ENCODE results near the gene ACTR3C.
"Not testable (repeated sequence)": the region's sequence is repeated elsewhere in the genome, so short reads cannot be mapped to it uniquely, and the experiment has no call there.

Gene ACTR3C

GRCh38 chr7:150304499-150305258 lies 18.7 kb downstream of the ACTR3C start:
- DNase-seq; H3K27me3 Mint-ChIP-seq; H3K4me3 Mint-ChIP-seq; H3K9me3 Mint-ChIP-seq; H3K27ac Mint-ChIP-seq; H3K36me3 Mint-ChIP-seq (ENCODE audit: low read depth); H3K4me1 Mint-ChIP-seq (ENCODE audit: low read depth): not testable (repeated sequence)

- not testable (repeated sequence) for DNase-seq; H3K4me1 Mint-ChIP-seq (ENCODE audit: low read depth); H3K36me3 Mint-ChIP-seq (ENCODE audit: low read depth); H3K4me3 Mint-ChIP-seq; H3K27me3 Mint-ChIP-seq; H3K27ac Mint-ChIP-seq; H3K9me3 Mint-ChIP-seq
Measured at GRCh38 chr7:150302908-150303310, 20.4 kb downstream of the ACTR3C start.

- DNase-seq; H3K36me3 Mint-ChIP-seq (ENCODE audit: low read depth); H3K27me3 Mint-ChIP-seq; H3K4me1 Mint-ChIP-seq (ENCODE audit: low read depth); H3K4me3 Mint-ChIP-seq; H3K9me3 Mint-ChIP-seq; H3K27ac Mint-ChIP-seq: not testable (repeated sequence)
Measured at GRCh38 chr7:150297978-150298377, 25.4 kb downstream of the ACTR3C start.

GRCh38 chr7:150296802-150297201 lies 26.5 kb downstream of the ACTR3C start:
- H3K4me3 Mint-ChIP-seq; H3K9me3 Mint-ChIP-seq; DNase-seq; H3K27me3 Mint-ChIP-seq; H3K4me1 Mint-ChIP-seq (ENCODE audit: low read depth); H3K36me3 Mint-ChIP-seq (ENCODE audit: low read depth); H3K27ac Mint-ChIP-seq: not testable (repeated sequence)

GRCh38 chr7:150295614-150296013 lies 27.7 kb downstream of the ACTR3C start:
- not testable (repeated sequence) for DNase-seq; H3K36me3 Mint-ChIP-seq (ENCODE audit: low read depth); H3K4me1 Mint-ChIP-seq (ENCODE audit: low read depth)

GRCh38 chr7:150295027-150295426 lies 28.3 kb downstream of the ACTR3C start:
- H3K27me3 Mint-ChIP-seq; H3K9me3 Mint-ChIP-seq; H3K36me3 Mint-ChIP-seq (ENCODE audit: low read depth); DNase-seq; H3K4me3 Mint-ChIP-seq; H3K4me1 Mint-ChIP-seq (ENCODE audit: low read depth); H3K27ac Mint-ChIP-seq: not testable (repeated sequence)

More at GRCh38 chr7:150295614-150296013, 27.7 kb downstream of the ACTR3C start:
- not testable (repeated sequence) for H3K27ac Mint-ChIP-seq, H3K4me3 Mint-ChIP-seq, H3K27me3 Mint-ChIP-seq, H3K9me3 Mint-ChIP-seq

GRCh38 chr7:150290317-150290716 lies 33.0 kb downstream of the ACTR3C start:
- H3K27me3 Mint-ChIP-seq = not testable (repeated sequence)

GRCh38 chr7:150288816-150289215 lies 34.5 kb downstream of the ACTR3C start:
- not testable (repeated sequence) for DNase-seq; H3K27me3 Mint-ChIP-seq; H3K27ac Mint-ChIP-seq; H3K4me1 Mint-ChIP-seq (ENCODE audit: low read depth); H3K4me3 Mint-ChIP-seq; H3K9me3 Mint-ChIP-seq
- H3K36me3 Mint-ChIP-seq (ENCODE audit: low read depth) = peaks cover 10% of the 10 kb centered on the region

More at GRCh38 chr7:150290317-150290716, 33.0 kb downstream of the ACTR3C start:
- peaks cover 13% of the 10 kb centered on the region for H3K36me3 Mint-ChIP-seq (ENCODE audit: low read depth)
- H3K27ac Mint-ChIP-seq; H3K4me3 Mint-ChIP-seq; DNase-seq; H3K4me1 Mint-ChIP-seq (ENCODE audit: low read depth); H3K9me3 Mint-ChIP-seq: not testable (repeated sequence)

- H3K4me3 Mint-ChIP-seq; DNase-seq; H3K4me1 Mint-ChIP-seq (ENCODE audit: low read depth); H3K9me3 Mint-ChIP-seq; H3K27me3 Mint-ChIP-seq; H3K27ac Mint-ChIP-seq: not testable (repeated sequence)
- peaks cover 10% of the 10 kb centered on the region for H3K36me3 Mint-ChIP-seq (ENCODE audit: low read depth)
Measured at GRCh38 chr7:150287815-150288214, 35.5 kb downstream of the ACTR3C start.

GRCh38 chr7:150285849-150286754 lies 37.2 kb downstream of the ACTR3C start:
- H3K9me3 Mint-ChIP-seq; H3K27ac Mint-ChIP-seq; H3K4me3 Mint-ChIP-seq; H3K4me1 Mint-ChIP-seq (ENCODE audit: low read depth); H3K27me3 Mint-ChIP-seq: not testable (repeated sequence)
- H3K36me3 Mint-ChIP-seq (ENCODE audit: low read depth) = peaks cover 10% of the 10 kb centered on the region
- DNase-seq = peak; percentile 43

GRCh38 chr7:150283608-150284007 lies 39.7 kb downstream of the ACTR3C start:
- not testable (repeated sequence) for H3K4me3 Mint-ChIP-seq; H3K36me3 Mint-ChIP-seq (ENCODE audit: low read depth); H3K27me3 Mint-ChIP-seq; DNase-seq; H3K9me3 Mint-ChIP-seq; H3K27ac Mint-ChIP-seq; H3K4me1 Mint-ChIP-seq (ENCODE audit: low read depth)

- not testable (repeated sequence) for H3K9me3 Mint-ChIP-seq; DNase-seq; H3K4me1 Mint-ChIP-seq (ENCODE audit: low read depth); H3K4me3 Mint-ChIP-seq; H3K27me3 Mint-ChIP-seq; H3K36me3 Mint-ChIP-seq (ENCODE audit: low read depth); H3K27ac Mint-ChIP-seq
Measured at GRCh38 chr7:150283111-150283510, 40.2 kb downstream of the ACTR3C start.

GRCh38 chr7:150281681-150282403 lies 41.5 kb downstream of the ACTR3C start:
- H3K9me3 Mint-ChIP-seq; H3K36me3 Mint-ChIP-seq (ENCODE audit: low read depth); DNase-seq; H3K4me1 Mint-ChIP-seq (ENCODE audit: low read depth); H3K27ac Mint-ChIP-seq; H3K27me3 Mint-ChIP-seq; H3K4me3 Mint-ChIP-seq: not testable (repeated sequence)

GRCh38 chr7:150278383-150278782 lies 45.0 kb downstream of the ACTR3C start:
- not testable (repeated sequence) for H3K4me3 Mint-ChIP-seq; H3K27me3 Mint-ChIP-seq; H3K27ac Mint-ChIP-seq; H3K36me3 Mint-ChIP-seq (ENCODE audit: low read depth); DNase-seq; H3K4me1 Mint-ChIP-seq (ENCODE audit: low read depth); H3K9me3 Mint-ChIP-seq

Measured in activated T-cell treated with anti-CD3 and anti-CD28 coated beads, Interleukin-2, amount 50 U/mL, for 24 hours (primary cell).